Stimulated activated CD8-positive, alpha-beta memory T cell treated with anti-CD3 and anti-CD28 coated beads, Interleukin-7, amount 100 ng/mL, for 1 hour (primary cell): ENCODE results near the gene SLC12A8.

Source experiments
- DNase-seq, 2 donors: peaks; one replicate each; pipeline ENCODE4 v3.0.0-alpha.2; 2020; ENCODE audit warnings: low read depth in 2 of 2

The SLC12A8 gene

GRCh38 chr3:125052624-125053303 lies 159.8 kb downstream of the SLC12A8 start:
- no peak for DNase-seq

- peak; percentile 44 for DNase-seq
Observed at GRCh38 chr3:125051715-125052581, 160.6 kb downstream of the SLC12A8 start.

- no peak for DNase-seq
Observed at GRCh38 chr3:125051205-125051604, 161.3 kb downstream of the SLC12A8 start.

- no peak for DNase-seq
Observed at GRCh38 chr3:125050488-125051090, 162.0 kb downstream of the SLC12A8 start.

GRCh38 chr3:125048282-125048681 lies 164.3 kb downstream of the SLC12A8 start:
- no peak for DNase-seq

GRCh38 chr3:125045965-125046364 lies 166.6 kb downstream of the SLC12A8 start:
- no peak for DNase-seq

- DNase-seq, result no peak
Observed at GRCh38 chr3:125045194-125045593, 167.4 kb downstream of the SLC12A8 start.

- no peak for DNase-seq
Observed at GRCh38 chr3:125043599-125044151, 168.9 kb downstream of the SLC12A8 start.

GRCh38 chr3:125042725-125043406 lies 169.7 kb downstream of the SLC12A8 start:
- no peak for DNase-seq

- DNase-seq, result no peak
Observed at GRCh38 chr3:125039131-125040100, 173.1 kb downstream of the SLC12A8 start.

- no peak for DNase-seq
Observed at GRCh38 chr3:125037498-125038150, 174.9 kb downstream of the SLC12A8 start.

- no peak for DNase-seq
Observed at GRCh38 chr3:125035217-125035616, 177.3 kb downstream of the SLC12A8 start.

GRCh38 chr3:125033616-125034015 lies 178.9 kb downstream of the SLC12A8 start:
- DNase-seq, result no peak

- no peak for DNase-seq
Observed at GRCh38 chr3:125033135-125033534, 179.4 kb downstream of the SLC12A8 start.

GRCh38 chr3:125032683-125033082 lies 179.9 kb downstream of the SLC12A8 start:
- DNase-seq, result no peak
